Tibial artery (tissue), 4 donors: Measurements from ENCODE around the gene FAM53B.

Experiments used
- DNase-seq, 2 donors: peaks; one replicate each; pipeline ENCODE4 v3.0.0-alpha.2; 2019
- H3K27ac ChIP-seq, 2 donors: fragments of 200-600 bp; sonication (generic) in 1 of 2; 1 replicate in 1 of 2; 2 replicates in 1 of 2; pipeline ENCODE4 v1.5.1; 2018 to 2019; ENCODE audit warnings: mild to moderate bottlenecking in 1 of 2
- H3K27me3 ChIP-seq, 2 donors: fragments of 200-600 bp; sonication (generic) in 1 of 2; one replicate each; pipeline versions ENCODE4 v1.5.1 to v1.6.0; 2016 to 2019
- H3K36me3 ChIP-seq, 3 donors: fragments of 200-600 bp; sonication (generic) in 2 of 3; one replicate each; pipeline ENCODE4 v1.5.1; 2016 to 2019; ENCODE audit warnings: mild to moderate bottlenecking in 2 of 3
- H3K4me1 ChIP-seq, 4 donors: fragments of 200-600 bp; sonication (generic) in 2 of 4; 1 replicate in 3 of 4; 2 replicates in 1 of 4; pipeline ENCODE4 v1.5.1; 2016 to 2019
- H3K4me3 ChIP-seq, 2 donors: fragments of 200-600 bp; sonication (generic) in 1 of 2; 1 replicate in 1 of 2; 2 replicates in 1 of 2; pipeline ENCODE4 v1.5.1; 2018 to 2019; ENCODE audit warnings: mild to moderate bottlenecking in 2 of 2
- H3K9me3 ChIP-seq, 3 donors: fragments of 200-600 bp; sonication (generic) in 1 of 3; one replicate each; pipeline ENCODE4 v1.5.1; 2016 to 2019
- intact Hi-C: fragments of 100-400 bp; cut with DNase I; formaldehyde crosslinking; loops from one replicate; pipeline ENCODE4 v1.15.0; 2023; ENCODE audit warnings: low total_unique reads
- TF ChIP-seq, protein P1 (sequence below), 2 experiments: fragments of 200-600 bp in 1 of 2; fragments of 450-650 bp in 1 of 2; IDR thresholded peaks; one replicate each; pipeline ENCODE4 v1.5.1; 2017 to 2019; ENCODE audit warnings: antibody characterized with exemption in 2 of 2, mild to moderate bottlenecking in 1 of 2, moderate library complexity in 1 of 2

The FAM53B gene

DNA sequence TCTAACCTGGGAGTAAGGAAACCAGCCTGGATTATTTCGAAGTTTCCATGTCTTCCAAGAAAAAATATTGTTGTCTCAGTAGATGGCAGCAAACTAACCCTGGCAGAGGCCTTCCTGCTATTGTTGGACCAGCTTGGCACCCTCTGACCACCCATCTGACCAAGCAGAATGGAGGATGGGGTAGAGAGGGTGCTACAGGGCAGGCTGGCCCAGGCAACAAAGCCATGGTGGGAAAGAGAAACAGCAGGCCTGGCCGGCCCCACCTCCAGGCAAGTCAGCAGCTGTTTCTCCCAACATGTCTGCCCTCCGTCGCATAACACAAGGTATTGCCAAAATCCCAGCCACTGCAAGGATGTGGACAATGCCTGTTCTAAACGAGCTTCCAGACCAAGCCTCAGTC is 95.0 kb downstream of the FAM53B start:
- Histone ChIP-seq H3K9me3 (no peaks in the 10 kb centered on the region), H3K36me3 (no peaks in the 10 kb centered on the region), H3K4me1 (peaks cover 0 to 47% (median 29%) of the 10 kb centered on the region in 4 donors), H3K27me3 (no peaks in the 10 kb centered on the region), H3K27ac (peak overlapping the region in 1 of 2 donors; percentile 30), H3K4me3 (no peak overlapping the region)
- TF ChIP-seq, protein P1, sequence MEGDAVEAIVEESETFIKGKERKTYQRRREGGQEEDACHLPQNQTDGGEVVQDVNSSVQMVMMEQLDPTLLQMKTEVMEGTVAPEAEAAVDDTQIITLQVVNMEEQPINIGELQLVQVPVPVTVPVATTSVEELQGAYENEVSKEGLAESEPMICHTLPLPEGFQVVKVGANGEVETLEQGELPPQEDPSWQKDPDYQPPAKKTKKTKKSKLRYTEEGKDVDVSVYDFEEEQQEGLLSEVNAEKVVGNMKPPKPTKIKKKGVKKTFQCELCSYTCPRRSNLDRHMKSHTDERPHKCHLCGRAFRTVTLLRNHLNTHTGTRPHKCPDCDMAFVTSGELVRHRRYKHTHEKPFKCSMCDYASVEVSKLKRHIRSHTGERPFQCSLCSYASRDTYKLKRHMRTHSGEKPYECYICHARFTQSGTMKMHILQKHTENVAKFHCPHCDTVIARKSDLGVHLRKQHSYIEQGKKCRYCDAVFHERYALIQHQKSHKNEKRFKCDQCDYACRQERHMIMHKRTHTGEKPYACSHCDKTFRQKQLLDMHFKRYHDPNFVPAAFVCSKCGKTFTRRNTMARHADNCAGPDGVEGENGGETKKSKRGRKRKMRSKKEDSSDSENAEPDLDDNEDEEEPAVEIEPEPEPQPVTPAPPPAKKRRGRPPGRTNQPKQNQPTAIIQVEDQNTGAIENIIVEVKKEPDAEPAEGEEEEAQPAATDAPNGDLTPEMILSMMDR (IDR thresholded peaks at IDR 0.05) = no peak
- intact Hi-C loops = no loop called here
- DNase-seq = peak in 1 of 2 donors; percentile 46

DNA sequence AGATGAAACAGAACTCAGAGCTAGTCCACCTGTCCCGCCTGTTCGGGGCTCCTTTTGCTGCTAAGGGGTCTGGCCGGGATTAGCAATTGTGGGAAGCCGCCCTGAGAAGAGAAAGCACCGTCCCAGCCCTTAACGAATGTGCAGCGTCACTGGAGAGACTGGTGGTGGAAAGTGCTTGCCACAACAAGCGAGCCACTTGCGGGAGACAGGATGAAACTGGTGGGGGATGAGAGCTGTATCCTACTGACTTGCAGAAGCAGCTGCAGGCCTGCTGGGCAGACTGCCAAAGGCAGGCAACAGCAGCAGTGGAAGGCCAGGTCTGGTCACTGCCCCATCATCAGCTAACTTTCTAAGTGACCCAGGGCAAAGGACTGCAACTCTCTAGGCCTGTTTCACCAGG is 95.4 kb downstream of the FAM53B start:
- Histone ChIP-seq H3K27me3 (no peaks in the 10 kb centered on the region), H3K36me3 (no peaks in the 10 kb centered on the region), H3K27ac (peak overlapping the region in 1 of 2 donors; percentile 30), H3K4me3 (no peak overlapping the region), H3K9me3 (no peaks in the 10 kb centered on the region), H3K4me1 (peaks cover 0 to 46% (median 28%) of the 10 kb centered on the region in 4 donors)
- intact Hi-C loops = no loop called here
- TF ChIP-seq, protein P1 (IDR thresholded peaks at IDR 0.05) = no peak
- peak in 1 of 2 donors; percentile 44 for DNase-seq

DNA sequence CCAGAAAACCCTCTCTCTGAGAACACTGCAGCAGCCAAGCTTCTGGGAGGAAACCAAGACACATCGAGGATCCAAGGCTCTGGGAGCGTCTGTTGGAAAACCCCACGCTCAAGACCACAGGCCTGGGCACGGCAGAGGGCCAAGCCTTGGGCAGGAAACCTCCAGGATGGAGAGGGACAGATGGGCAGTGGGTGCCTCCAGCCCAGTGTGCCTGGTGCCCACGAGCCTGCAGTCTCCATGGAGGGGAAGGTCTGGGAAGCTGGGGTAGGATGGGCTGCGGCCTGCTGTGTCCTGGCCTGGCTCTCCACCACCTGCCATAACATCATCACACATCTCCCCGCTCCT is 96.1 kb downstream of the FAM53B start:
- TF ChIP-seq, protein P1 (IDR thresholded peaks at IDR 0.05) = no peak
- H3K36me3 ChIP-seq = no peaks in the 10 kb centered on the region
- intact Hi-C loops = no loop called here
- H3K4me3 ChIP-seq = no peak overlapping the region
- no peaks in the 10 kb centered on the region for H3K9me3 ChIP-seq
- DNase-seq = no peak
- H3K27ac ChIP-seq = no peak overlapping the region
- peaks cover 0 to 42% (median 26%) of the 10 kb centered on the region in 4 donors for H3K4me1 ChIP-seq
- H3K27me3 ChIP-seq = no peaks in the 10 kb centered on the region

DNA sequence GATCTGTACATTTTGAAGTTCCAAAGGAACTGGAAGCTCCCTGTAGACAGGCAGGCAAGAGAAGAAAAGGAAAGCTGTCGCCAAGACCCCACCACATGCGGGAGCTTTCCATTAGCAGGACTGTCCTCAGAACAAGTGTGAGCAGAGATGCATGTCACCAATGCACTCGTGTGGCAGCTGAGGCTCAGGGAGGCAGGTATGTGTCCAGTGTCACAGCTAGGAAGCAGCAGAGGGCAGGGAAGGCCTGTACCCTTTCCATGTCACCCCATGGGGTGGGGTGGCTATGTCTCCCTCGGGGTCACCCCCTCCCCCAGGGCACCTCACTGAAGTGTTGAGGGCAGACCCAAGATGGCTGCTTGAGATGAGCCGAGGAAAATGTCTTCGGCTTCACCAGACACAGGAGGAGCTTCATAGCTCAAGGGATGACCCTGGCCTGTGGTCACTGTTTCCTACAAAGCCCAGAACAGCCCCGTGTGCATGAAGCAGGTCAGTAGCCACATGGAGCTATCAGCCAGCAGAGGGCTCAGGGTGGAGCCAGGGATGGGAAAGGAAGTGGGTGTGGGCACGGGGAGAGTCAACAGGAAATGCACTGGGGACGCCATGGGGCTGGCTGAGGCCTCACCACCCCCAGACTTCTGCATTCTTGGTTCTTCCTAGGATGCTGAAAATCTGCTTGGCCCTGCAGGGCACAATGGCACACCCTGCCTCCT is 96.6 kb downstream of the FAM53B start:
- intact Hi-C loops = no loop called here
- no peaks in the 10 kb centered on the region for H3K27me3 ChIP-seq
- no peaks in the 10 kb centered on the region for H3K36me3 ChIP-seq
- no peaks in the 10 kb centered on the region for H3K9me3 ChIP-seq
- no peak overlapping the region for H3K4me3 ChIP-seq
- peaks cover 0 to 42% (median 26%) of the 10 kb centered on the region in 4 donors for H3K4me1 ChIP-seq
- H3K27ac ChIP-seq = no peak overlapping the region
- TF ChIP-seq, protein P1 (IDR thresholded peaks at IDR 0.05) = peak in 1 of 2 experiments; percentile 7
- DNase-seq = peak; percentile 74 to 80

DNA sequence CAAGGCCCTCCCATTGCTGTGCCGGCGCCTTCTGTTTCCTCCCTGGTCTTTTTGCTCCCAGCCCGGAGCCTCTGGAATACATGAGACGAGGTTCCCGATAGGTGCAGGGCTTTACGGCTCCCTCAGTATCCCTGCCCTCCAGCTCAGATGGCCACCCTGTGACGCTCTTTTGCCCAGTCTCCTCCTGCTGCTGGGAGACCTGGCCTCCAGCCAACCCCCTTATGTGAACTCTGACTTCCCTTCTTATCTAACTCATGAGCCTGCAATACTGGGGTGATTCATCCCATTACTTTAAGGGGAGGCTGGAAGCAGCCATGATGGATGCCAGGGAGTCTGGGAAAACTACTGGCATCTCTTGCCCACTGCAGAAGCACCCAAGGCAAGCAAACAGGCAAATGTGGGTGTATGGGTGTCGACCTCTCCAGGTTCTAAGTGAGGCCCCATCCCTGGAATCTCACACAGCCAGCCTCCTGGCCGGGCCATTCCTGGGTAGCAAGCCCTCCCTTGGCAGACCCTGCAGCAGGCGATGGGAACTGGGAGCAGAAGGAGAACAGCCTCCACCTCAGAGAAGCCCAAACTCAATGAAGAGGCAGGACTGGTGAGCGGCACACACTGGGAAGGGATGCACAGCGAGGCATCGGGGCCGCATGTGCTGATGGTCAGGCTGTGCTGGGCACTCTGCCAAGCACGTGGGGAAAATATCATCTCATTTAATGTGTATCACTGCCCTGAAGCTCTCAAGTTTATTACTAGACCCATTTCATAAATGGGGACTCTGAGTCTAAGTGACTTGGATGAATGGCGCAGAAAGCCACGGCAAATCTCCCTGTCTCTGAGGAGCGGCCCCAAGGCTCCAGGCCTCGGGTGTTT is 97.5 kb downstream of the FAM53B start:
- intact Hi-C loops = no loop called here
- Histone ChIP-seq H3K4me1 (peaks cover 0 to 47% (median 30%) of the 10 kb centered on the region in 4 donors), H3K4me3 (no peak overlapping the region), H3K36me3 (no peaks in the 10 kb centered on the region), H3K27me3 (no peaks in the 10 kb centered on the region), H3K27ac (peak overlapping the region; percentile 8 to 23), H3K9me3 (no peaks in the 10 kb centered on the region)
- peak; percentile 87 to 88 for DNase-seq
- TF ChIP-seq, protein P1 (IDR thresholded peaks at IDR 0.05) = no peak
